GM18951 (cell line): ENCODE results near the gene TEC.

Experiments used
- POLR2A ChIP-seq: IDR thresholded peaks from 4 replicates; pipeline ENCODE4 v1.6.1; 2011; ENCODE audit warnings: mild to moderate bottlenecking; ENCODE audit not compliant: insufficient read length, insufficient read depth; ENCODE audit errors: extremely low read depth
- in situ Hi-C: fragments of 300-500 bp; cut with MboI; formaldehyde crosslinking; loops from one replicate; pipeline ENCODE4 v1.12.0; 2022; ENCODE audit warnings: low sequenced_read_pairs, mixed read lengths, inconsistent platforms; ENCODE audit not compliant: unreplicated experiment

The TEC gene

GRCh38 chr4:48120132-48120531 is 149.5 kb downstream of the TEC start:
- in situ Hi-C loops: no loop called here
- TF ChIP-seq POLR2A: no peak

DNA sequence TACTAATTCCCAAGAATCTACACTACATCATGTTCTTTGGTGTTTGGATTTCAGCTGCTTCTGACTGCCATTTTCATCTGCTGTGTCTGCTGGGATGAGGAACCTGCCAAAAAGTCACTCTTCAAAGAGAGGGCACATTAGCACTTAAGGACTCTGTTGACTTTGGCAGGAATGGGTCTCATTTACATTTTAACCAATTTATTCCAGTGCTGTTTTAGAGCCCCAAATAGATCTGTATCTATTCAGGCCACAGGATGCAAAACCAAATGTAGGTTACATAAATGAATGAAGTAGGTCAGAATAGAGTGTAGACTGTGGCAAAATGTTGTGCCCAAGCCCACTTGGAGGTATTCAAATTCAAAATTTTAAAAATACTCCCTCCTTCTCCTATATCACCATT is 150.0 kb downstream of the TEC start:
- TF ChIP-seq POLR2A: no peak
- in situ Hi-C loops: no loop called here

DNA sequence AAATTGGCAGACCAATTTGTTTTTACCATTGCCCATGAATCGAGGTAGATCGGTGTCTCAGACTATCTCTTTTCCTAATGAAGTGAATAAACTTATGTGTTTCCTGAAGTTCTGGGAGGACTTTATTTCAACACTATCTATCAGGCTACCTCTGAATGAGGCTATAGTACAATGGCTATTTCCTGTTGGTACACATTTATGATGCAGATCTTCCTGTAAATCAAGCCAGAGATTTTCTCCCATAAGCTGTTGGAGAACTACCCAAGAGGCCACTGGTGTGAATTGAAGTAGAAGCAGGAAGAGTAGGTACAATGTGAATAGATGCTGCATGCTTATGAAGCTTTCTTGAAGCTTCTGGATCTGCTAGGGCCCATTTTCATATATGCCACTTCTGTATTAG is 151.6 kb downstream of the TEC start:
- TF ChIP-seq POLR2A: no peak
- in situ Hi-C loops: no loop called here

GRCh38 chr4:48116582-48116981 is 153.1 kb downstream of the TEC start:
- no peak for TF ChIP-seq POLR2A
- in situ Hi-C loops: no loop called here

GRCh38 chr4:48114412-48114811 is 155.2 kb downstream of the TEC start:
- no peak for TF ChIP-seq POLR2A
- in situ Hi-C loops: no loop called here

- in situ Hi-C loops: no loop called here
- no peak for TF ChIP-seq POLR2A
These were observed 157.5 kb downstream of the TEC start for GRCh38 chr4:48112017-48112667.

- TF ChIP-seq POLR2A: no peak
- in situ Hi-C loops: no loop called here
These were observed 159.1 kb downstream of the TEC start for GRCh38 chr4:48110452-48110978.

DNA sequence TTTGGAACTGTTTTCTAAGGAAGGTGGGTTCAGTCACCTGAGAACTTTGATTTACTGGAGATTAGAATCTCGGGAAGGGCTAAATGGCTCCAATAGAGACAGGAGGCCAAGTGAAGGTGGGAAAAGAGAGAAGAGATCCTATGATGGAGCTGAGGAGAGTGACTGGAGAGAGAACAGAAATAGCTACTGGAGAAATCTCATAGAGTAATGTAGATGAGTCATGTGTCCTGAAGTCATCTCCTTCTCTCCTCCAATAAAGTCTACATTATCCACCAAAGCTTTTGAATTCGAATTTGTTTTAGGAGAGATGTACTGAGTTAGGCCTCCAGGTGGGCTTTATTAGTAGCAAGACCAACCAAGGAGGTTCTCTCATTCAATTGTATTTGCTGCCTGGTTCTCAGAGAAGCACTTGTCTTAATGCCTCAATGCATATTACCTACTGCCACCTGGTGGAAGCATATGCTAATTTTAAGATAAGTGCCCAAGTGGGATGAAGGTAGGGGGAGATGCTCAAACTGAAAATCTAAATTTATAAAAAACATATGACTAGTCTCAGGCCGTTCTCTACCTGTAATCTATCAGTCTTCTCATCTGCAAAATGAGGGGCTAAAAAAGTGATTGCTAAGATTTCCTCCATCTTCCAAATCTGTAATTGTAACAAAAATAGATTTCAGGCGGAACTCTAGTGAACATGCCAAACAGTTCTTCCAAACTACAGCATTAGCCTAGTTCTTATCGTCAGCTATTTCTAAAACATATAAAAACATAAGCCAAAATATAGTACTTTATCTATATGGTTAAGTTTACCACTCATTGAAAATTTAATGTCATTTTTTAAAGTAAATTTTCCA is 160.0 kb downstream of the TEC start:
- TF ChIP-seq POLR2A: no peak
- in situ Hi-C loops: no loop called here

DNA sequence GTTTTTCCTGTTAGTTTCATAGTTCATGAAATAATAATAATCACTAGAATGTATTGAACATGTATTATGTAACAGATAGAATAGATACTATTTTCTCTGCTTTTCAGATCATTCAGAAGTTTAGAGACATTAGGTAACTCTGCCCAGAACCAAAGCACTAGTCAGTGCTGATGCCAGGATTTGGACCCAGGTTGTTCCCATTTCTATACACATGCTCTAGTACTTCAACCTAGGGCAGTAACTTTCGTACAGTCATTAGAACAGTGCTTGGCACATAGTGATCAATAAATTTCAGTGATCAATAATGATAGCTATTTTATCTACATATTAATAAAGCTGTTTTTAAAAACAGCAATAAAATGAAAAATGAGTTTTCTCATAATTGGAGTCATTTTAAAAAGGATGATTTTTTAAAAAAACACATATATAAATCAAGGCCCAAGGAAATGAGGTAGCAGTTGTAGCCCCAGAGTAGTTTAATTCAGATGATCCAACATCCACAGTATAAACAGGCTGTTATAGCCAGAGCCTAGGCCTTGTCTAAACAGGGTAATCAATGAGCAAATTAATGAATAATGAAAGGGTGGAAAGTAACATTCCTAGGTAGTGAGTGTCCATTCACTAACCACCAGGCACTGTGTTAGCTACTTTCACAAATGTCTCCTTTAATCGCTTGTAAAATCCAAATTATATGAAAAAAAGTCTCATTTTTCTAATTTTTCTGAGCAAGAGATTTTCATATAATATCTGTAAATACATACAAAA is 161.1 kb downstream of the TEC start:
- TF ChIP-seq POLR2A: no peak
- in situ Hi-C loops: no loop called here

DNA sequence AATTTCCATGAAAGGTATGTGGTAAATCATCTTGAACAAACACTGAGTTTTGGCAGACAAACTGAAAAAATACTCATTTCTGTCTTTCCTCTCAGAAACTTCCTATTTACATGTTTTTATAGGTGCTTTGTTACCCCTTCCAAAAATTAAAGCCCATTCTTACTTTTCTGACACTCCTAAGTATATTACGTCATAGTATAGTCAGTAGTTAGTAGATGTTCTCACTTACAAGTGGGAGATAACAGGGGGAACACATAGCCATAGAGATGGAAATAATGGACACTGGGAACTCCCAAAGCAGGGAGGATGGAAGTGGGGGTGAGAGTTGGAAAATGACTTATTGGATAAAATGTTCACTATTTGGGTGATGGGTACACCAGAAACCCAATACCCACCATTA is 164.4 kb downstream of the TEC start:
- TF ChIP-seq POLR2A: no peak
- in situ Hi-C loops: no loop called here

GRCh38 chr4:48103483-48104139 is 166.0 kb downstream of the TEC start:
- in situ Hi-C loops: no loop called here

GRCh38 chr4:48102303-48102702 is 167.3 kb downstream of the TEC start:
- in situ Hi-C loops: no loop called here
- no peak for TF ChIP-seq POLR2A

More at GRCh38 chr4:48103483-48104139, 166.0 kb downstream of the TEC start:
- no peak for TF ChIP-seq POLR2A

DNA sequence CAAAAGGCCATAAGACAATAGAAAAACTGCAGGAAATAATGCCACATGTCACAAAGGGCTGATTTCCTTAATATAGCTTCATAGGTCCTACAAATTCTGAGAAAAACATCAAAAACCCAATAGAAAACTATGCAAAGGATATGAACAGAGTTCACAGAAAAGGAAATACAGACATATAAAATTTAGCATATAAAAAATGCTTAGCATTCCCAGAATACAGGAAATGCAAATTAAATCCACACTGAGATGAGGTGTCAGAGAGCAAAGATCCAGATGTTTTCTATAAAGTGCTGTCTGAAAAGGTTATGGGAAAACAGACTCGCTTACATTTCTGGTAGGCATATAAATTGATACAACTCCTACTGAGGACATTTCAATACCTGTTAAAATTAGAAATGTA is 169.4 kb downstream of the TEC start:
- in situ Hi-C loops: no loop called here
- no peak for TF ChIP-seq POLR2A
